NCI-H1436 treated with DMSO at 0.1 percent for 48 hours (cell line): Measurements from ENCODE around the gene SYT10.
"Not testable (repeated sequence)": the region's sequence is repeated elsewhere in the genome, so short reads cannot be mapped to it uniquely, and the experiment has no call there.

ENCODE experiments used
- DNase-seq: peaks from one replicate; lab custom pipeline; 2025; lab: John Stamatoyannopoulos, UW

Gene SYT10

GRCh38 chr12:33349791-33350190, 89.8 kb downstream of the SYT10 start:
- DNase-seq = no peak

- DNase-seq = not testable (repeated sequence)
Measured at GRCh38 chr12:33331961-33332398, 107.6 kb downstream of the SYT10 start.

GRCh38 chr12:33330940-33331339, 108.7 kb downstream of the SYT10 start:
- DNase-seq = no peak
